Measurements from ENCODE around the gene KCNK17.

GRCh38 chr6:39330476-39330875 lies 16.3 kb upstream of the KCNK17 start:
- no peak for TF ChIP-seq CTCF (IDR thresholded peaks at IDR 0.05)
- no peak for TF ChIP-seq POLR2A (IDR thresholded peaks at IDR 0.05)

Measured in Peyer's patch (tissue), 4 donors.